Endothelial cell of umbilical vein (primary cell): ENCODE measurements around the gene UFSP1. TPM values are rescaled to one million over a fixed set of nuclear protein-coding genes. Genes with fewer than 3 reads are reported as not detected.

Experiments
- BruUV-seq: library from RNA; stranded (reverse); fragments of 400-500 nt; replicated peaks from 2 replicates; lab custom pipeline; 2021; lab: Mats Ljungman, UMichigan
- CTCF ChIA-PET: fragments of 300-600, 350-600 bp; sonication (Branson Sonifier 250); formaldehyde crosslinking; loops from one replicate; lab custom pipeline; 2021; ENCODE audit warnings: antibody characterized with exemption, inconsistent platforms; lab: Charles Lee
- POLR2A ChIA-PET: fragments of 300-600, 350-600 bp; sonication (Branson Sonifier 250); formaldehyde crosslinking; loops from one replicate; lab custom pipeline; 2021; ENCODE audit warnings: antibody characterized with exemption, inconsistent platforms; lab: Charles Lee
- DNase-seq: peaks from one replicate; pipeline ENCODE4 v3.0.0-alpha.2; 2011; ENCODE audit warnings: low read depth, low spot score
- FAIRE-seq: peaks from 2 replicates; lab custom pipeline; 2011; peaks lifted over from hg19 to GRCh38; lab: Jason Lieb, UNC
- H2AFZ ChIP-seq: 2 replicates; pipeline ENCODE4 v1.6.0; 2012; ENCODE audit warnings: low read depth, low read length, control low read depth, inconsistent platforms
- H3K27ac ChIP-seq: 2 replicates; pipeline ENCODE4 v1.5.1; 2011; ENCODE audit warnings: low read depth, mild to moderate bottlenecking, control low read depth, low read length, moderate library complexity; ENCODE audit not compliant: insufficient read depth
- H3K27me3 ChIP-seq, 2 experiments: 2 replicates each; pipeline versions ENCODE4 v1.6.0 to v1.6.1; 2011; ENCODE audit warnings: low read length in 2 of 2, mixed read lengths in 1 of 2; ENCODE audit not compliant: control insufficient read depth in 2 of 2, insufficient read depth in 2 of 2
- H3K36me3 ChIP-seq, 2 experiments: 2 replicates in 1 of 2; 3 replicates in 1 of 2; pipeline ENCODE4 v1.5.1; 2011; ENCODE audit warnings: low read length in 2 of 2, mild to moderate bottlenecking in 1 of 2, moderate library complexity in 1 of 2; ENCODE audit not compliant: control insufficient read depth in 2 of 2, insufficient read depth in 2 of 2; ENCODE audit errors: extremely low read depth in 1 of 2
- H3K4me1 ChIP-seq: 3 replicates; pipeline ENCODE4 v1.5.1; 2011; ENCODE audit warnings: mild to moderate bottlenecking, low read length; ENCODE audit not compliant: control insufficient read depth, insufficient read depth; ENCODE audit errors: extremely low read depth
- H3K4me2 ChIP-seq: 2 replicates; pipeline ENCODE4 v1.6.1; 2011; ENCODE audit warnings: low read length, control low read depth, mixed read lengths; ENCODE audit not compliant: insufficient read depth
- H3K4me3 ChIP-seq, 3 experiments: fragments of 200-600 bp in 1 of 3; sonication (generic), shearing (Covaris generic) in 1 of 3; replicated peaks in 1 of 3; 2 replicates each; pipeline ENCODE4 v1.5.1; 2011 to 2016; ENCODE audit warnings: control low read depth in 3 of 3, low read length in 3 of 3, mild to moderate bottlenecking in 2 of 3, inconsistent platforms in 1 of 3, low read depth in 1 of 3, moderate library complexity in 1 of 3; ENCODE audit not compliant: insufficient read depth in 1 of 3
- H3K79me2 ChIP-seq: 2 replicates; pipeline ENCODE4 v1.6.0; 2012; ENCODE audit warnings: low read length, inconsistent platforms; ENCODE audit not compliant: control insufficient read depth, insufficient read depth
- H3K9ac ChIP-seq: replicated peaks from 2 replicates; pipeline ENCODE3; 2011; ENCODE audit warnings: low read length, control low read depth; ENCODE audit not compliant: insufficient read depth; ENCODE audit errors: extremely low read depth
- H3K9me1 ChIP-seq: replicated peaks from 3 replicates; pipeline ENCODE4 v1.6.0; 2011; ENCODE audit warnings: mild to moderate bottlenecking, low read length; ENCODE audit not compliant: control insufficient read depth, insufficient read depth; ENCODE audit errors: extremely low read depth
- H3K9me3 ChIP-seq: replicated peaks from 2 replicates; pipeline ENCODE4 v1.5.1; 2012; ENCODE audit warnings: low read length, inconsistent platforms; ENCODE audit not compliant: control insufficient read depth, insufficient read depth
- H4K20me1 ChIP-seq: replicated peaks from 2 replicates; pipeline ENCODE3; 2011; ENCODE audit warnings: mild to moderate bottlenecking, low read length; ENCODE audit not compliant: control insufficient read depth, insufficient read depth; ENCODE audit errors: extremely low read depth
- EZH2 ChIP-seq: IDR thresholded peaks from 2 replicates; pipeline ENCODE4 v1.6.1; 2012; ENCODE audit warnings: borderline replicate concordance, low read depth, mild to moderate bottlenecking, moderate library complexity, low read length, inconsistent platforms; ENCODE audit not compliant: severe bottlenecking
- FOS ChIP-seq: IDR thresholded peaks from 2 replicates; pipeline ENCODE4 v1.6.1; 2011; ENCODE audit warnings: mild to moderate bottlenecking, low read length, moderate library complexity, borderline replicate concordance; ENCODE audit not compliant: insufficient read depth
- GATA2 ChIP-seq: IDR thresholded peaks from 2 replicates; pipeline ENCODE4 v1.7.0; 2011; ENCODE audit warnings: low read depth, mild to moderate bottlenecking, moderate library complexity, mixed read lengths, low read length; ENCODE audit not compliant: insufficient read length, insufficient read depth
- JUN ChIP-seq: IDR thresholded peaks from 2 replicates; pipeline ENCODE4 v1.6.1; 2011; ENCODE audit warnings: borderline replicate concordance, low read depth; ENCODE audit not compliant: insufficient read length, insufficient read depth
- MAX ChIP-seq: IDR thresholded peaks from 2 replicates; pipeline ENCODE4 v1.6.1; 2011; ENCODE audit not compliant: insufficient read depth, insufficient read length
- MYC ChIP-seq: IDR thresholded peaks from one replicate; pipeline ENCODE4 v1.6.1; 2011; ENCODE audit warnings: mild to moderate bottlenecking, low read depth, low read length
- POLR2A ChIP-seq: IDR thresholded peaks from 2 replicates; pipeline ENCODE4 v1.6.1; 2012; ENCODE audit warnings: low read depth, mild to moderate bottlenecking, control low read depth, low read length
- POLR2AphosphoS5 ChIP-seq: IDR thresholded peaks from 2 replicates; pipeline ENCODE4 v1.6.1; 2012; ENCODE audit warnings: low read depth, mild to moderate bottlenecking, control low read depth, low read length, moderate library complexity; ENCODE audit not compliant: insufficient read depth
- dilution Hi-C: fragments of 300-500 bp; cut with MboI; formaldehyde crosslinking; loops from one replicate; pipeline ENCODE4 v1.15.0; 2019; ENCODE audit warnings: low sequenced_read_pairs; ENCODE audit not compliant: extremely low pct_ligation_motif_present
- intact Hi-C: fragments of 100-400 bp; cut with micrococcal nuclease; formaldehyde crosslinking; loops from one replicate; pipeline ENCODE4 v1.10.0; 2022
- polyA plus RNA-seq, 4 experiments: library from polyadenylated mRNA; depleted of rRNA in 3 of 4; stranded (reverse) in 3 of 4; unstranded in 1 of 4; fragments of >200 nt; gene quantifications; 2 replicates each; pipeline versions ENCODE4 v1.2.1 to v1.2.3, GENCODE V29; 2011 to 2012; ENCODE audit warnings: missing spikeins in 1 of 4
- total RNA-seq: library from RNA; stranded (reverse); gene quantifications from 2 replicates; pipeline ENCODE4 v1.2.3, GENCODE V29; 2021
- TF ChIP-seq, protein P1 (sequence below), 2 donors: IDR thresholded peaks; 1 replicate in 1 of 2; 2 replicates in 1 of 2; pipeline ENCODE4 v1.5.1; 2011; ENCODE audit warnings: low read length in 2 of 2, mild to moderate bottlenecking in 2 of 2, moderate library complexity in 2 of 2, control low read depth in 1 of 2, inconsistent platforms in 1 of 2, low read depth in 1 of 2; ENCODE audit not compliant: insufficient read depth in 1 of 2; ENCODE audit errors: extremely low read depth in 1 of 2

Gene UFSP1
- total and polyA plus RNA-seq, 2 donors (not counting 3 experiments of a cell fraction or from before 2014, with no cell fraction given) = 0.84 to 0.93 TPM

GRCh38 chr7:100899432-100899831 is 9.9 kb upstream of the UFSP1 start:
- Histone ChIP-seq H3K79me2 (no peaks in the 10 kb centered on the region), H3K27ac (no peak overlapping the region), H4K20me1 (no peaks in the 10 kb centered on the region), H3K9me1 (no peaks in the 10 kb centered on the region), H3K4me1 (peaks cover 5% of the 10 kb centered on the region), H3K9me3 (no peaks in the 10 kb centered on the region), H3K36me3 (no peaks in the 10 kb centered on the region), H3K4me2 (no peak overlapping the region), H2AFZ (no peak overlapping the region), H3K4me3 (no peak overlapping the region), H3K27me3 (peaks cover 9 to 19% of the 10 kb centered on the region in 2 experiments), H3K9ac (no peak overlapping the region)
- ChIA-PET CTCF (interaction anchor here (1.1 to 5.7 kb wide), 7 partner anchors 149 to 178 kb away, joined by 3 to 57 read pairs (median 4); no protein-coding TSS in a partner anchor), POLR2A (no interaction called here)
- dilution Hi-C loops (no loop called here), intact Hi-C loops (loop anchor here (10.0 kb wide), 2 partner anchors 265 to 395 kb away; partner anchors contain the start of gene VGF)
- no TSS peak for BruUV-seq
- DNase-seq (no peak), FAIRE-seq (no peak)
- TF ChIP-seq MYC (no peak), MAX (no peak)

GRCh38 chr7:100897772-100898454 is 8.4 kb upstream of the UFSP1 start:
- dilution Hi-C loops (no loop called here), intact Hi-C loops (loop anchor here (1.0 to 10.0 kb wide), 3 partner anchors 161 to 397 kb away; partner anchors contain the start of gene VGF)
- FAIRE-seq (no peak), DNase-seq (no peak)
- peaks cover 9 to 19% of the 10 kb centered on the region in 2 experiments for H3K27me3 ChIP-seq
- H3K9me1 ChIP-seq = no peaks in the 10 kb centered on the region
- H3K36me3 ChIP-seq = no peaks in the 10 kb centered on the region
- no peak overlapping the region for H3K9ac ChIP-seq
- POLR2A ChIA-PET = interaction anchor here (0.7 kb wide), 1 partner anchor 53 kb away, joined by 3 read pairs; no protein-coding TSS in a partner anchor
- TF ChIP-seq MYC = no peak
- TF ChIP-seq, protein P1, sequence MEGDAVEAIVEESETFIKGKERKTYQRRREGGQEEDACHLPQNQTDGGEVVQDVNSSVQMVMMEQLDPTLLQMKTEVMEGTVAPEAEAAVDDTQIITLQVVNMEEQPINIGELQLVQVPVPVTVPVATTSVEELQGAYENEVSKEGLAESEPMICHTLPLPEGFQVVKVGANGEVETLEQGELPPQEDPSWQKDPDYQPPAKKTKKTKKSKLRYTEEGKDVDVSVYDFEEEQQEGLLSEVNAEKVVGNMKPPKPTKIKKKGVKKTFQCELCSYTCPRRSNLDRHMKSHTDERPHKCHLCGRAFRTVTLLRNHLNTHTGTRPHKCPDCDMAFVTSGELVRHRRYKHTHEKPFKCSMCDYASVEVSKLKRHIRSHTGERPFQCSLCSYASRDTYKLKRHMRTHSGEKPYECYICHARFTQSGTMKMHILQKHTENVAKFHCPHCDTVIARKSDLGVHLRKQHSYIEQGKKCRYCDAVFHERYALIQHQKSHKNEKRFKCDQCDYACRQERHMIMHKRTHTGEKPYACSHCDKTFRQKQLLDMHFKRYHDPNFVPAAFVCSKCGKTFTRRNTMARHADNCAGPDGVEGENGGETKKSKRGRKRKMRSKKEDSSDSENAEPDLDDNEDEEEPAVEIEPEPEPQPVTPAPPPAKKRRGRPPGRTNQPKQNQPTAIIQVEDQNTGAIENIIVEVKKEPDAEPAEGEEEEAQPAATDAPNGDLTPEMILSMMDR (IDR thresholded peaks at IDR 0.05; ENCODE audit: extremely low read depth in 1 of 2, insufficient read depth in 1 of 2, low read depth in 1 of 2, low read length in 2 of 2) = no peak
- no peak for TF ChIP-seq FOS
- no peak for TF ChIP-seq POLR2A
- no peak for TF ChIP-seq JUN
- TF ChIP-seq EZH2 = no peak
- TF ChIP-seq MAX = no peak
- no peak for TF ChIP-seq GATA2
- no peak for TF ChIP-seq POLR2AphosphoS5
- H3K4me3 ChIP-seq = no peak overlapping the region
- no peak overlapping the region for H2AFZ ChIP-seq
- H3K27ac ChIP-seq = no peak overlapping the region
- no peaks in the 10 kb centered on the region for H4K20me1 ChIP-seq
- H3K4me1 ChIP-seq = peaks cover 5% of the 10 kb centered on the region
- BruUV-seq = no TSS peak
- CTCF ChIA-PET = interaction anchor here (0.6 to 3.0 kb wide), 8 partner anchors 151 to 835 kb away, joined by 3 to 57 read pairs (median 4); no protein-coding TSS in a partner anchor
- H3K9me3 ChIP-seq = no peaks in the 10 kb centered on the region
- no peak overlapping the region for H3K4me2 ChIP-seq
- no peaks in the 10 kb centered on the region for H3K79me2 ChIP-seq
